Aorta (tissue), 5 donors: ENCODE measurements around the gene UGCG. TPM values are rescaled to one million over a fixed set of nuclear protein-coding genes. Genes with fewer than 3 reads are reported as not detected.
"Not testable (repeated sequence)": the region's sequence is repeated elsewhere in the genome, so short reads cannot be mapped to it uniquely, and the experiment has no call there.

Source experiments
- ATAC-seq: fragments of 200-7000 bp; cut with Tn5 transposase; one replicate; pipeline ENCODE4 v1.9.1; 2022; ENCODE audit warnings: moderate library complexity; ENCODE audit not compliant: low FRiP score
- DNase-seq, 2 donors: peaks; one replicate each; pipeline ENCODE4 v3.0.0-alpha.2; 2020
- H3K27ac ChIP-seq, 2 donors: one replicate each; pipeline ENCODE4 v1.5.1; 2013; ENCODE audit warnings: low read length in 2 of 2, mild to moderate bottlenecking in 2 of 2, moderate library complexity in 2 of 2, control low read depth in 1 of 2, inconsistent platforms in 1 of 2, low read depth in 1 of 2
- H3K27me3 ChIP-seq, 2 donors: one replicate each; pipeline ENCODE4 v1.6.1; 2013; ENCODE audit warnings: control low read depth in 1 of 2, low read length in 1 of 2, mild to moderate bottlenecking in 1 of 2, moderate library complexity in 1 of 2; ENCODE audit not compliant: insufficient read depth in 2 of 2, control insufficient read depth in 1 of 2
- H3K36me3 ChIP-seq, 2 donors: one replicate each; pipeline ENCODE4 v1.6.1; 2013; ENCODE audit warnings: control low read depth in 1 of 2, low read length in 1 of 2, mild to moderate bottlenecking in 1 of 2; ENCODE audit not compliant: insufficient read depth in 2 of 2, control insufficient read depth in 1 of 2
- H3K4me1 ChIP-seq, 2 donors: one replicate each; pipeline ENCODE4 v1.6.1; 2013; ENCODE audit warnings: low read length in 2 of 2, control low read depth in 1 of 2, mild to moderate bottlenecking in 1 of 2, moderate library complexity in 1 of 2; ENCODE audit not compliant: insufficient read depth in 2 of 2, control insufficient read depth in 1 of 2
- H3K4me3 ChIP-seq, 2 donors: one replicate each; pipeline ENCODE4 v1.5.1; 2013; ENCODE audit warnings: low read length in 2 of 2, control low read depth in 1 of 2, mild to moderate bottlenecking in 1 of 2
- H3K9me3 ChIP-seq: one replicate; pipeline ENCODE4 v1.6.1; 2013; ENCODE audit warnings: mild to moderate bottlenecking, low read length; ENCODE audit not compliant: control insufficient read depth
- whole genome bisulfite sequencing, 2 donors: extraction: QIAGEN DNeasy Blood & Tissue Kit; methylation state at CpG; one replicate each; pipeline ENCODE4 v1.1.7; 2013; 5-methylcytosine and 5-hydroxymethylcytosine counted together
- intact Hi-C, 2 donors: fragments of 100-400 bp; cut with DNase I; formaldehyde crosslinking; loops; one replicate each; pipeline versions ENCODE4 v1.14.2 to v1.15.0; 2022
- polyA plus RNA-seq, 2 donors: library from polyadenylated mRNA; stranded (reverse); fragments of 200-250 nt; gene quantifications; one replicate each; pipeline ENCODE4 v1.2.3, GENCODE V29; 2013
- total RNA-seq, 2 donors: library from RNA; stranded (reverse); fragmentation: NEBNext Ultra II Directional; extraction: Animal tissue kit (Norgen Biotek cat#: 25700); gene quantifications; one replicate each; pipeline ENCODE4 v1.2.1, GENCODE V29; 2021
- donor health status: healthy with polysubstance abuse.
- donor health status: Bipolar disorder and iron deficiency.
- donor health status: DM: no; HTN: no; CAD: no.
- donor health status: DM: no; HTN: no; CAD: no.
- donor health status: DM: yes; HTN: yes; CAD: no.

UGCG gene
- total and polyA plus RNA-seq, 4 donors = 7.9 to 51.2 (median 23.4) TPM

DNA sequence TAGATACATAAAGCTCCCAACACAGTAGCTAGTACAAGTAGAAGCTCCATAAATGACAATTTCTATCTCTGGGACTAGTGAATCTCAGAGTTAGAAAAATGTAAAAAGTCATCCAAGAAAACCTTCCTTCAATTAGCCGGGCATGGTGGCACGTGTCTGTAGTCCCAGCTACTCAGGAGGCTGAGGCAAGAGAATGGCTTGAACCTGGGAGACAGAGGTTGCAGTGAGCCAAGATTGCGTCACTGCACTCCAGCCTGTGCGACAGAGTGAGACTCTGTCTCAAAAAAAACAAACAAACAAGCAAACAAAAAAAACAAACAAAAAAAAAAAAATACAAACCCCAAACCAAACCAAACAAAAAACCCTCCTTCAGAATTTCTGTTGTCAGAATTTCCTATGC, 63.9 kb downstream of the UGCG start:
- WGBS, 2 donors = 77 to 87% methylated on average over 4 of the region's 4 CpGs
- H3K4me3 ChIP-seq, DNase-seq, H3K36me3 ChIP-seq, ATAC-seq, H3K4me1 ChIP-seq, intact Hi-C loops, H3K9me3 ChIP-seq, H3K27me3 ChIP-seq, H3K27ac ChIP-seq: not testable (repeated sequence)

DNA sequence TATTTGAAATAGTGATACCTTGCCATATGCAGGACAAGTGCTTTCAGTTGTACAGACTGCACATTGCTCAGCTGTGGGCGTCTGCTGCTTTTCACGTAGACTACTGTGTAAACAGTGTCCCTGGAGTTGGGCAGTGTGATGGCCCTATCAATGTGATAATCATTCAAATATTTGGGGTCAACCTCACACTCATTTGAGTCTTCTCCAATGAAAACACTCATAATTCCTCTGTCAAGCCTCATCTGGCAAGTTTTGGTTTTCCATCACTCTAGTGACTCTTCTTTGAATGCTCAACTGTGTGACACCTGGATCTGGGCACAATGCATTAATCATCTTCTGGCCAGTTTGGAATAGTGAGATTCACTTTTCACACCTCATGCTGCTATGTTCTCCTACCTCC, 64.4 kb downstream of the UGCG start:
- no peak overlapping the region for H3K27ac ChIP-seq
- no peaks in the 10 kb centered on the region for H3K36me3 ChIP-seq
- no peak for DNase-seq
- WGBS, 2 donors = 68 to 73% methylated on average over 2 of the region's 2 CpGs
- no peaks in the 10 kb centered on the region for H3K4me1 ChIP-seq
- H3K27me3 ChIP-seq = no peaks in the 10 kb centered on the region
- no peaks in the 10 kb centered on the region for H3K9me3 ChIP-seq
- no peak for ATAC-seq
- H3K4me3 ChIP-seq = no peak overlapping the region
- intact Hi-C loops = no loop called here

DNA sequence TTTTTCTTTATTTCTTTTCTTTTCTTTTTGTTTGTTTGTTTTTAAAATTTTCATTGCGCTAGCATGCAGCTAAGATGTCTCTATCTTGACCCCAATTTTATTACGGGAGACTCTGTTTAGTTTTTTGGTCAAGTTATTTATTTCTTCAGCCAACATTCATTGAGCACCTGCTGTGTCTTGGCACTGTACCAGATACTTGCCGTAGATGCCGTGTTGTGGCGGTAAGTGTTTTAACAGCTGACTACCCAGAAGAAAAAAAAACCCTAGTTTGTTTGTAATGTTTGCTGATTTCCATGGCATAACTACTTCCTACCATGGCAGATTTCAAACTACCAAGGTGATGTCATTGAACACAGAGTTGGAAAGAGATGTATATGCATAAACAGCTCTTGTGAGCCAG, 65.0 kb downstream of the UGCG start:
- 54 to 59% methylated on average over 5 of the region's 5 CpGs for WGBS, 2 donors
- no peaks in the 10 kb centered on the region for H3K9me3 ChIP-seq
- H3K4me3 ChIP-seq = no peak overlapping the region
- H3K4me1 ChIP-seq = no peaks in the 10 kb centered on the region
- no peak overlapping the region for H3K27ac ChIP-seq
- intact Hi-C loops = no loop called here
- ATAC-seq (no peak), DNase-seq (no peak)
- H3K27me3 ChIP-seq = no peaks in the 10 kb centered on the region
- H3K36me3 ChIP-seq = no peaks in the 10 kb centered on the region

DNA sequence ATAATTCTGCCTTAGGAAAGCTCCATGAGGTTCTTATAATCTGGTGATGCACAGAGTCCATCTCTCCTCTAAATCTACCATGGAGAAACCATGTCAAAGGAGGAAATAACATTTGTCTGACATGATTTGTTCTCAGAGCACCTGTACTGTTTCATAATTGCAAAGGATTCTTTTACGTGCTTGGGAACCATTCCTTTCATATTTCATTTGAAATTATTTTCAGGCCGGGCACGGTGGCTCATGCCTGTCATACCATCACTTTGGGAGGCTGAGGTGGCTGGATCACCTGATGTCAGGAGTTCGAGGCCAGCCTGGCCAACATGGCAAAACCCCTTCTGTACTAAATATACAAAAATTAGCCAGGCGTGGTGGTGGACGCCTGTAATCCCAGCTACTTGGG, 65.4 kb downstream of the UGCG start:
- intact Hi-C loops = no loop called here
- Histone ChIP-seq H3K27me3 (no peaks in the 10 kb centered on the region), H3K4me3 (no peak overlapping the region), H3K36me3 (no peaks in the 10 kb centered on the region), H3K27ac (no peak overlapping the region), H3K4me1 (no peaks in the 10 kb centered on the region), H3K9me3 (no peaks in the 10 kb centered on the region)
- no peak for ATAC-seq
- DNase-seq = no peak
- WGBS, 2 donors = 84% methylated on average over 6 of the region's 6 CpGs

DNA sequence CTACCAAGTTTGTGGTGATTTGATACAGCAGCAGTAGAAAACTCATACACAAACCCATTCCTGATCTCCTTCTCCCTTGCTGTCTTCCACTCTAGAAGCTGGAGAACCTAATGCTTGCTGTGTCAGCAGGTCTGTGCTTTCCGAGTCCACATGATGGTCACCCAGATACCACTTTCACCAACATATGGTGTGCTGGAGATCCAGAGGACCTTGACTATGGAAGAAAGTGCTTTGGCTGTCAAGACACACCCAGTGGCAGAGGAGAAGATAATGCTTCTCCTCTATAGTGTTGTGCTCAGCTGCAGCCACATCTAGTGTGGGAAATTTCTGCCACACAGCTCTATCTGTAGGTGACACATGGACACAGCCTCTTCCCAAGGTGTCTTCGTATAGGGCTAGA, 67.4 kb downstream of the UGCG start:
- intact Hi-C loops = no loop called here
- DNase-seq (no peak), ATAC-seq (no peak)
- no peak overlapping the region for H3K27ac ChIP-seq
- no peak overlapping the region for H3K4me3 ChIP-seq
- no peaks in the 10 kb centered on the region for H3K9me3 ChIP-seq
- 73 to 77% methylated on average over 2 of the region's 2 CpGs for WGBS, 2 donors
- H3K36me3 ChIP-seq = no peaks in the 10 kb centered on the region
- no peaks in the 10 kb centered on the region for H3K4me1 ChIP-seq
- H3K27me3 ChIP-seq = no peaks in the 10 kb centered on the region

DNA sequence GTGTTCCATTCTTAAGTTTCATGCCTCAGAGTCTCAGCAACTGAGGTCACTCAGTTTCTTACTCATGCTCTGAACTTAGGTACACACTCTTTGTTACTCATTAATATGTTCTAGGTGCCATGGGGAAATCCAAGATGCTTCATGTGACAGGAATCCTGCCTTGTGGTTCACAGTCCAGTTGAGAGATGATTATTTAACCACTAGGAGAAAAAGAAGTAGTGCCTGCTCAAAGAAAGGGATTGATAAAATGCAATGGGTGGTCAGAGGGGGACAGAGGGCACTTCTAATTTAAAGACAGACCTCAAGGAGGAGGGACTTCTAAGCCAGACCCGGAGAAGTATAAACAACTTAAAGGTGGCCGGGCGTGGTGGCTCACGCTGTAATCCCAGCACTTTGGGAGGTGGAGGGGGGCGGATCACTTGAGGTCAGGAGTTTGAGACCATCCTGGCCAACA, 69.0 kb downstream of the UGCG start:
- whole genome bisulfite sequencing, 2 donors = 86 to 97% methylated on average over 5 of the region's 5 CpGs
- no peaks in the 10 kb centered on the region for H3K27me3 ChIP-seq
- intact Hi-C loops = no loop called here
- H3K4me3 ChIP-seq = no peak overlapping the region
- H3K4me1 ChIP-seq = no peaks in the 10 kb centered on the region
- no peak for ATAC-seq
- no peaks in the 10 kb centered on the region for H3K36me3 ChIP-seq
- no peak for DNase-seq
- no peaks in the 10 kb centered on the region for H3K9me3 ChIP-seq
- no peak overlapping the region for H3K27ac ChIP-seq

DNA sequence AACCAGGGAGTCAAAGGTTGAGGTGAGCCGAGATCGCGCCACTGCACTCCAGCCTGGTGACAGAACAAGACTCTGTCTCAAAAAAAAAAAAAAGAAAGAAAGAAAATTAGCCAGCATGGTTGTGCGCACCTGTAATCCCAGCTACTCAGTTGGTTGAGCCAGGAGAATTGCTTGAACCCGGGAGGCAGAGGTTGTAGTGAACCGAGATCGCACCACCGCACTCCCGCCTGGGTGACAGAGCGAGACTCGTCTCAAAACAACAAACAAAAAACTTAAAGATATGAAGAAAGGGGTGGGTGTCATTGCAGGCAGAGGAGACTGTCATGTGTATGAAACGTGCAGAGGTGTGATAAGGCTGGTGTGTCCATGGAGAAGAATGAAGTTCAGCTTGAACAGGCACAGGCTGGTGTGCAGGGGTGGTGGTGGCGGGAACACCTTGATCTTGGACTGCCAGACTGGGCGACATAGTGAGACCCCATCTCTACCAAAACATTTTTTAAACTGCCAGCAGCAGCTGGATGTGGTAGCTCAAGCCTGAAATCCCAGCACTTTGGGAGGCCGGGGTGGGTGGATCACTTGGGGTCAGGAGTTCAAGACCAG, 69.6 kb downstream of the UGCG start:
- Histone ChIP-seq H3K4me1 (no peaks in the 10 kb centered on the region), H3K27me3 (no peaks in the 10 kb centered on the region), H3K36me3 (no peaks in the 10 kb centered on the region), H3K9me3 (no peaks in the 10 kb centered on the region), H3K4me3 (no peak overlapping the region), H3K27ac (no peak overlapping the region)
- DNase-seq = no peak
- ATAC-seq = no peak
- intact Hi-C loops = no loop called here
- WGBS, 2 donors = 95 to 97% methylated on average over 14 to 15 of the region's 15 CpGs

DNA sequence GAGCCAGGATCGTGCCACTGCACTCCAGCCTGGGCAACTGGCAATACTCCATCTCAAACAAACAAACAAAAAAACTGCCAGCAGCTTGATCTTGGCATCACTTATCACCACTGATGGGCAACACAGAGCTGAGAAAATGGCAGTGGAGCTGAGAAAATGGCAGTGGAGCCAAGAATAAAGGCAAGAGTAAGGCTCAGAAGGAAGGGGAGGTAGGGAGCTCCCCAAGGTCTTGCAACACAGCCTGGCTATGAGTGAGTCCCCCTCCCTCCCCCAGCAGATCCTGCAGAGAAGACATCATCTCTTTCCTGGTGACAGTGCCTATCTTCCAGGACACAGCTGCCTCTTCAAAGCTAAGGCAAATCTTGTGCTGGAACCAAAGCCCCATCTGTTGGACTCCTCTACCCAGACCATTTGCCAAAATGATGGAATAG, 70.3 kb downstream of the UGCG start:
- H3K27ac ChIP-seq = no peak overlapping the region
- ATAC-seq (peak; percentile 46), DNase-seq (no peak)
- 44 to 58% methylated on average over 1 of the region's 1 CpG for WGBS, 2 donors
- H3K4me3 ChIP-seq = no peak overlapping the region
- no peaks in the 10 kb centered on the region for H3K4me1 ChIP-seq
- intact Hi-C loops = no loop called here
- H3K27me3 ChIP-seq = no peaks in the 10 kb centered on the region
- H3K36me3 ChIP-seq = no peaks in the 10 kb centered on the region
- H3K9me3 ChIP-seq = no peaks in the 10 kb centered on the region

DNA sequence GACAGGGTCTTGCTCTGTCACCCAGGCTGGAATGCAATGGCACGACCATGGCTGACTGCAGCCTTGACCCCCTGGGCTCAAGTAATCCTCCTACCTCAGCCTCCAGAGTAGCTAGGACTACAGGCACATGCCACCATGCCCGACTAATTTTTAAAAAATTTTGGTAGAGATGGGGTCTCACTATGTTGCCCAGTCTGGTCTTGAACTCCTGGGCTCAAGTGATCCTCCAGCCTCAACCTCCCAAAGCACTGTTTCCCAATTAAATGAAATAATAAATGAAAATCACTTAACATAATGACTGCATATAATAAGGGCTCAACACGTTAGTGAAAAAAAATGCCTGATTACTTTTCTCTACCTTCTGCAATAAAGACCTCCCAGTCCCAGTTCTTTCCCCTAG, 71.0 kb downstream of the UGCG start:
- Histone ChIP-seq H3K27me3 (no peaks in the 10 kb centered on the region), H3K4me1 (no peaks in the 10 kb centered on the region), H3K36me3 (no peaks in the 10 kb centered on the region), H3K4me3 (no peak overlapping the region), H3K9me3 (no peaks in the 10 kb centered on the region), H3K27ac (no peak overlapping the region)
- intact Hi-C loops = no loop called here
- DNase-seq (no peak), ATAC-seq (no peak)
- WGBS, 2 donors = 95% methylated on average over 3 of the region's 3 CpGs
